ENCODE results near the gene C16orf95.

- TF ChIP-seq POLR2A (IDR thresholded peaks at IDR 0.05) (no peak), POLR2AphosphoS5 (IDR thresholded peaks at IDR 0.05) (no peak)
- TF ChIP-seq, protein P1, sequence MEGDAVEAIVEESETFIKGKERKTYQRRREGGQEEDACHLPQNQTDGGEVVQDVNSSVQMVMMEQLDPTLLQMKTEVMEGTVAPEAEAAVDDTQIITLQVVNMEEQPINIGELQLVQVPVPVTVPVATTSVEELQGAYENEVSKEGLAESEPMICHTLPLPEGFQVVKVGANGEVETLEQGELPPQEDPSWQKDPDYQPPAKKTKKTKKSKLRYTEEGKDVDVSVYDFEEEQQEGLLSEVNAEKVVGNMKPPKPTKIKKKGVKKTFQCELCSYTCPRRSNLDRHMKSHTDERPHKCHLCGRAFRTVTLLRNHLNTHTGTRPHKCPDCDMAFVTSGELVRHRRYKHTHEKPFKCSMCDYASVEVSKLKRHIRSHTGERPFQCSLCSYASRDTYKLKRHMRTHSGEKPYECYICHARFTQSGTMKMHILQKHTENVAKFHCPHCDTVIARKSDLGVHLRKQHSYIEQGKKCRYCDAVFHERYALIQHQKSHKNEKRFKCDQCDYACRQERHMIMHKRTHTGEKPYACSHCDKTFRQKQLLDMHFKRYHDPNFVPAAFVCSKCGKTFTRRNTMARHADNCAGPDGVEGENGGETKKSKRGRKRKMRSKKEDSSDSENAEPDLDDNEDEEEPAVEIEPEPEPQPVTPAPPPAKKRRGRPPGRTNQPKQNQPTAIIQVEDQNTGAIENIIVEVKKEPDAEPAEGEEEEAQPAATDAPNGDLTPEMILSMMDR (IDR thresholded peaks at IDR 0.05), result no peak
Observed at GRCh38 chr16:87345726-87346424, 28.7 kb upstream of the C16orf95 start.
